Mesothelial cell of epicardium (in vitro differentiated cells): ENCODE measurements around the gene COL21A1. TPM values are rescaled to one million over a fixed set of nuclear protein-coding genes. Genes with fewer than 3 reads are reported as not detected.

Experiments used
- DNase-seq, 2 experiments: peaks; one replicate each; pipeline ENCODE4 v3.0.0; 2021; ENCODE audit warnings: low spot score in 2 of 2; ENCODE audit not compliant: unreplicated experiment in 2 of 2
- H3K27ac Mint-ChIP-seq: 2 replicates; pipeline ENCODE4 v1.8.0; 2021; ENCODE audit warnings: mixed read lengths
- H3K27me3 Mint-ChIP-seq: 2 replicates; pipeline ENCODE4 v1.8.0; 2021; ENCODE audit warnings: low read depth, mixed read lengths
- H3K36me3 Mint-ChIP-seq: 2 replicates; pipeline ENCODE4 v1.8.0; 2021; ENCODE audit warnings: mixed read lengths
- H3K4me1 Mint-ChIP-seq: 2 replicates; pipeline ENCODE4 v1.8.0; 2021; ENCODE audit warnings: mixed read lengths
- H3K4me3 Mint-ChIP-seq: 2 replicates; pipeline ENCODE4 v1.8.0; 2021; ENCODE audit warnings: mild to moderate bottlenecking, moderate library complexity, mixed read lengths
- H3K9me3 Mint-ChIP-seq: 2 replicates; pipeline ENCODE4 v1.8.0; 2021; ENCODE audit warnings: mixed read lengths
- CTCF ChIP-seq: fragments of 200-600 bp; sonication (generic); IDR thresholded peaks from one replicate; pipeline ENCODE4 v1.5.0; 2021; ENCODE audit warnings: antibody characterized with exemption; ENCODE audit not compliant: unreplicated experiment
- total RNA-seq: library from RNA; stranded (reverse); gene quantifications from 3 replicates; pipeline ENCODE4 v1.2.1, GENCODE V29; 2021

COL21A1 gene
- total RNA-seq, 1 donor from 2014 or later, result 17.5 TPM

- TF ChIP-seq CTCF, result no peak
- DNase-seq, result no peak
- Mint-ChIP-seq H3K9me3 (peaks cover 55% of the 10 kb centered on the region), H3K4me1 (no peaks in the 10 kb centered on the region), H3K4me3 (no peak overlapping the region), H3K27me3 (no peaks in the 10 kb centered on the region), H3K27ac (no peak overlapping the region), H3K36me3 (peaks cover 16% of the 10 kb centered on the region)
Measured at GRCh38 chr6:56169366-56169765, 78.0 kb downstream of the COL21A1 start.

GRCh38 chr6:56168596-56168995 is 78.8 kb downstream of the COL21A1 start:
- Mint-ChIP-seq H3K27me3 (no peaks in the 10 kb centered on the region), H3K27ac (no peak overlapping the region), H3K36me3 (peaks cover 13% of the 10 kb centered on the region), H3K9me3 (peaks cover 47% of the 10 kb centered on the region), H3K4me1 (no peaks in the 10 kb centered on the region), H3K4me3 (no peak overlapping the region)
- no peak for TF ChIP-seq CTCF
- DNase-seq, result no peak

GRCh38 chr6:56162081-56162480 is 85.3 kb downstream of the COL21A1 start:
- Mint-ChIP-seq H3K27ac (no peak overlapping the region), H3K36me3 (no peaks in the 10 kb centered on the region), H3K4me3 (no peak overlapping the region), H3K27me3 (no peaks in the 10 kb centered on the region), H3K9me3 (no peaks in the 10 kb centered on the region), H3K4me1 (no peaks in the 10 kb centered on the region)
- no peak for DNase-seq
- TF ChIP-seq CTCF, result no peak

- no peak overlapping the region for H3K4me3 Mint-ChIP-seq
- TF ChIP-seq CTCF, result no peak
- no peaks in the 10 kb centered on the region for H3K9me3 Mint-ChIP-seq
- DNase-seq, result no peak
- no peaks in the 10 kb centered on the region for H3K36me3 Mint-ChIP-seq
- H3K27ac Mint-ChIP-seq, result no peak overlapping the region
- no peaks in the 10 kb centered on the region for H3K4me1 Mint-ChIP-seq
- H3K27me3 Mint-ChIP-seq, result no peaks in the 10 kb centered on the region
Measured at GRCh38 chr6:56160489-56160888, 86.9 kb downstream of the COL21A1 start.

GRCh38 chr6:56158571-56158970 is 88.8 kb downstream of the COL21A1 start:
- no peak for TF ChIP-seq CTCF
- H3K36me3 Mint-ChIP-seq, result peaks cover 12% of the 10 kb centered on the region
- H3K27ac Mint-ChIP-seq, result no peak overlapping the region
- no peak overlapping the region for H3K4me3 Mint-ChIP-seq
- no peaks in the 10 kb centered on the region for H3K4me1 Mint-ChIP-seq
- peaks cover 18% of the 10 kb centered on the region for H3K9me3 Mint-ChIP-seq
- no peak for DNase-seq
- H3K27me3 Mint-ChIP-seq, result no peaks in the 10 kb centered on the region

GRCh38 chr6:56156643-56157042 is 90.7 kb downstream of the COL21A1 start:
- H3K4me1 Mint-ChIP-seq, result no peaks in the 10 kb centered on the region
- no peaks in the 10 kb centered on the region for H3K27me3 Mint-ChIP-seq
- peaks cover 31% of the 10 kb centered on the region for H3K9me3 Mint-ChIP-seq
- TF ChIP-seq CTCF, result no peak
- H3K4me3 Mint-ChIP-seq, result no peak overlapping the region
- H3K27ac Mint-ChIP-seq, result no peak overlapping the region
- peaks cover 20% of the 10 kb centered on the region for H3K36me3 Mint-ChIP-seq
- DNase-seq, result no peak
